Caco-2 (cell line): ENCODE data around the gene SLC17A5. TPM values are rescaled to one million over a fixed set of nuclear protein-coding genes. Genes with fewer than 3 reads are reported as not detected.

ENCODE experiments used
- BruUV-seq: library from RNA; stranded (reverse); fragments of 400-500 nt; replicated peaks from 2 replicates; lab custom pipeline; 2021; lab: Mats Ljungman, UMichigan
- CTCF ChIA-PET: fragments of 300-600 bp; sonication (Branson Sonifier 250); formaldehyde crosslinking; loops from one replicate; lab custom pipeline; 2022; ENCODE audit warnings: antibody characterized with exemption; lab: Charles Lee
- POLR2A ChIA-PET: fragments of 300-600 bp; sonication (Branson Sonifier 250); formaldehyde crosslinking; loops from one replicate; lab custom pipeline; 2022; ENCODE audit warnings: antibody characterized with exemption; lab: Charles Lee
- DNase-seq, 2 experiments: peaks; one replicate each; pipeline versions ENCODE4 v3.0.0 to v3.0.0-alpha.2; 2020 to 2022
- H3K27me3 ChIP-seq: replicated peaks from 2 replicates; pipeline ENCODE4 v1.6.0; 2011; ENCODE audit warnings: low read length; ENCODE audit not compliant: control insufficient read depth, insufficient read depth
- H3K36me3 ChIP-seq: 2 replicates; pipeline ENCODE4 v1.5.1; 2011; ENCODE audit warnings: low read length; ENCODE audit not compliant: control insufficient read depth, insufficient read depth
- H3K4me1 ChIP-seq: fragments of 250-450 bp; sonication (Bioruptor Pico); 2 replicates; pipeline ENCODE4 v1.5.1; 2020; ENCODE audit warnings: mild to moderate bottlenecking
- H3K4me3 ChIP-seq: 2 replicates; pipeline ENCODE4 v1.5.1; 2011; ENCODE audit warnings: low read depth, mild to moderate bottlenecking, control low read depth, low read length
- H3K9me3 ChIP-seq: fragments of 250-450 bp; sonication (Bioruptor Pico); 2 replicates; pipeline ENCODE4 v1.5.1; 2020; ENCODE audit warnings: mild to moderate bottlenecking, moderate library complexity
- H3K27ac Mint-ChIP-seq: one replicate; pipeline ENCODE4 v1.8.0; 2022; ENCODE audit warnings: mixed read lengths; ENCODE audit not compliant: unreplicated experiment
- H3K27me3 Mint-ChIP-seq: one replicate; pipeline ENCODE4 v1.8.0; 2022; ENCODE audit warnings: mixed read lengths; ENCODE audit not compliant: insufficient read depth, unreplicated experiment
- H3K36me3 Mint-ChIP-seq: one replicate; pipeline ENCODE4 v1.8.0; 2022; ENCODE audit warnings: mild to moderate bottlenecking, mixed read lengths; ENCODE audit not compliant: insufficient read depth, unreplicated experiment
- H3K4me1 Mint-ChIP-seq: one replicate; pipeline ENCODE4 v1.8.0; 2022; ENCODE audit warnings: low read depth, mixed read lengths; ENCODE audit not compliant: unreplicated experiment
- H3K4me3 Mint-ChIP-seq: one replicate; pipeline ENCODE4 v1.8.0; 2022; ENCODE audit warnings: mild to moderate bottlenecking, moderate library complexity, mixed read lengths; ENCODE audit not compliant: unreplicated experiment
- H3K9me3 Mint-ChIP-seq: one replicate; pipeline ENCODE4 v1.8.0; 2022; ENCODE audit warnings: mixed read lengths; ENCODE audit not compliant: unreplicated experiment
- CTCF ChIP-seq, 2 experiments: fragments of 200-600 bp in 1 of 2; IDR thresholded peaks; 1 replicate in 1 of 2; 2 replicates in 1 of 2; pipeline versions ENCODE4 v1.5.1 to v1.8.0; 2011 to 2022; ENCODE audit warnings: antibody characterized with exemption in 1 of 2, control low read depth in 1 of 2, inconsistent platforms in 1 of 2, low read depth in 1 of 2, low read length in 1 of 2, mild to moderate bottlenecking in 1 of 2, moderate library complexity in 1 of 2; ENCODE audit not compliant: insufficient read depth in 1 of 2, severe bottlenecking in 1 of 2, unreplicated experiment in 1 of 2
- intact Hi-C: fragments of 100-400 bp; cut with micrococcal nuclease; formaldehyde crosslinking; loops from one replicate; pipeline ENCODE4 v1.10.0; 2022; ENCODE audit not compliant: unreplicated experiment
- total RNA-seq: library from RNA; stranded (reverse); gene quantifications from 2 replicates; pipeline ENCODE4 v1.2.3, GENCODE V29; 2022

The SLC17A5 gene
- total RNA-seq, 1 experiment from 2014 or later = 13.0 TPM

DNA sequence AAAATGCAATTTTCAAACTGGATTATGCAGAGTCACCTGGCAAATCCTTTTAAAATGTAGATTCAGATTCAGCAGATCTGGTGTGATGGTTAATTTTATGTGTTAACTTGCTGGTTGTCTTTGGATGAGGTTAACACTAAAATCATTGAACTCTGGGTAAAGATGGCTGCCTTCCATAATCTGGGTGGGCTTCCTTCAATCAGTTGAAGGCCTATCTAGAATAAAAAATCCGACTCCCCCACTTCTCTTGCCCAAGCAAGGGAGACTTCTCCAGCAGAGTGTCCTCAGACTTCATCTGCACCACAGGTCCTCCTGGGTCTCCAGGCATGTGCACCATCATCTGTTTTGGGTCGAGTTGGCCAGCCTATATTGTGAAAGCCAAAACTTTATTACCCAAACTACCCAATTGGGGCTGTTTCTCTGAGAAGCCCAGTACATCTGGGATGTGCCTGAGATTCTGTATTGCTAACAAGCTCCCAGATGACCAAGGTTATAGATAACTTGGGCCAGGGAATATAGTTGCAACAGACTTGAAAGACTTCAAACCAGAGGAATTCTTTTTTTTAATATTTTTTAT lies 1.6 kb upstream of the SLC17A5 start:
- DNase-seq = no peak
- Histone ChIP-seq H3K4me1 (peaks cover 25% of the 10 kb centered on the region), H3K9me3 (no peaks in the 10 kb centered on the region), H3K36me3 (no peaks in the 10 kb centered on the region), H3K27me3 (no peaks in the 10 kb centered on the region), H3K4me3 (peak overlapping the region; percentile 85)
- Mint-ChIP-seq H3K27ac (peak overlapping the region; percentile 96), H3K9me3 (no peaks in the 10 kb centered on the region), H3K4me1 (peaks cover 11% of the 10 kb centered on the region), H3K36me3 (peaks cover 17% of the 10 kb centered on the region), H3K27me3 (no peaks in the 10 kb centered on the region), H3K4me3 (peak overlapping the region; percentile 87)
- TF ChIP-seq CTCF (IDR thresholded peaks at IDR 0.05; ENCODE audit: insufficient read depth in 1 of 2, low read depth in 1 of 2, low read length in 1 of 2, severe bottlenecking in 1 of 2, unreplicated experiment in 1 of 2) = no peak
- POLR2A ChIA-PET = interaction anchor here (1.3 kb wide), 1 partner anchor 10 kb away, joined by 4 read pairs; no protein-coding TSS in a partner anchor
- no TSS peak for BruUV-seq
- CTCF ChIA-PET = no interaction called here
- intact Hi-C loops = loop anchor here (2.0 kb wide), 1 partner anchor 75 kb away; no protein-coding TSS in a partner anchor

GRCh38 chr6:73652637-73653570 lies 888 bp downstream of the SLC17A5 start:
- intact Hi-C loops = loop anchor here (5.0 kb wide), 1 partner anchor 201 kb away; the partner anchor contains the start of gene CGAS
- Mint-ChIP-seq H3K36me3 (peaks cover 22% of the 10 kb centered on the region), H3K4me1 (peaks cover 18% of the 10 kb centered on the region), H3K9me3 (no peaks in the 10 kb centered on the region), H3K27me3 (no peaks in the 10 kb centered on the region), H3K4me3 (peak overlapping the region; percentile 87), H3K27ac (peak overlapping the region; percentile 79)
- peak; percentile 5 to 29 for TF ChIP-seq CTCF (IDR thresholded peaks at IDR 0.05; ENCODE audit: insufficient read depth in 1 of 2, low read depth in 1 of 2, low read length in 1 of 2, severe bottlenecking in 1 of 2, unreplicated experiment in 1 of 2)
- ChIA-PET POLR2A (interaction anchor here (0.6 to 2.3 kb wide), 8 partner anchors 86 to 1526 kb away, joined by 3 to 19 read pairs (median 4); partner anchors contain the start of gene EEF1A1), CTCF (interaction anchor here (0.6 to 1.3 kb wide), 9 partner anchors 16 to 1771 kb away, joined by 3 to 5 read pairs (median 3); partner anchors contain the start of genes EEF1A1 and MTO1)
- Histone ChIP-seq H3K4me3 (peak overlapping the region; percentile 85), H3K9me3 (no peaks in the 10 kb centered on the region), H3K4me1 (peaks cover 29% of the 10 kb centered on the region), H3K36me3 (no peaks in the 10 kb centered on the region; the same call in 1 of the 2 replicates), H3K27me3 (no peaks in the 10 kb centered on the region)
- peak; percentile 67 to 77 for DNase-seq
- BruUV-seq = TSS peak; percentile 69

- DNase-seq = no peak
- Histone ChIP-seq H3K27me3 (no peaks in the 10 kb centered on the region), H3K4me3 (no peak overlapping the region), H3K9me3 (no peaks in the 10 kb centered on the region), H3K36me3 (no peaks in the 10 kb centered on the region; the same call in 1 of the 2 replicates), H3K4me1 (peaks cover 12% of the 10 kb centered on the region; the same call in 1 of the 2 replicates)
- H3K27ac Mint-ChIP-seq = no peak overlapping the region
- ChIA-PET POLR2A (no interaction called here), CTCF (no interaction called here)
- no peaks in the 10 kb centered on the region for H3K9me3 Mint-ChIP-seq
- H3K4me1 Mint-ChIP-seq = peaks cover 14% of the 10 kb centered on the region
- no peaks in the 10 kb centered on the region for H3K27me3 Mint-ChIP-seq
- no TSS peak for BruUV-seq
- H3K36me3 Mint-ChIP-seq = peaks cover 22% of the 10 kb centered on the region
- TF ChIP-seq CTCF (IDR thresholded peaks at IDR 0.05; ENCODE audit: insufficient read depth in 1 of 2, low read depth in 1 of 2, low read length in 1 of 2, severe bottlenecking in 1 of 2, unreplicated experiment in 1 of 2) = no peak
- H3K4me3 Mint-ChIP-seq = no peak overlapping the region
- intact Hi-C loops = loop anchor here (5.0 kb wide), 1 partner anchor 197 kb away; the partner anchor contains the start of gene CGAS
Observed at GRCh38 chr6:73649783-73650182, 4.0 kb downstream of the SLC17A5 start.
